ENCODE data around the gene DAPK1.

The DAPK1 gene

DNA sequence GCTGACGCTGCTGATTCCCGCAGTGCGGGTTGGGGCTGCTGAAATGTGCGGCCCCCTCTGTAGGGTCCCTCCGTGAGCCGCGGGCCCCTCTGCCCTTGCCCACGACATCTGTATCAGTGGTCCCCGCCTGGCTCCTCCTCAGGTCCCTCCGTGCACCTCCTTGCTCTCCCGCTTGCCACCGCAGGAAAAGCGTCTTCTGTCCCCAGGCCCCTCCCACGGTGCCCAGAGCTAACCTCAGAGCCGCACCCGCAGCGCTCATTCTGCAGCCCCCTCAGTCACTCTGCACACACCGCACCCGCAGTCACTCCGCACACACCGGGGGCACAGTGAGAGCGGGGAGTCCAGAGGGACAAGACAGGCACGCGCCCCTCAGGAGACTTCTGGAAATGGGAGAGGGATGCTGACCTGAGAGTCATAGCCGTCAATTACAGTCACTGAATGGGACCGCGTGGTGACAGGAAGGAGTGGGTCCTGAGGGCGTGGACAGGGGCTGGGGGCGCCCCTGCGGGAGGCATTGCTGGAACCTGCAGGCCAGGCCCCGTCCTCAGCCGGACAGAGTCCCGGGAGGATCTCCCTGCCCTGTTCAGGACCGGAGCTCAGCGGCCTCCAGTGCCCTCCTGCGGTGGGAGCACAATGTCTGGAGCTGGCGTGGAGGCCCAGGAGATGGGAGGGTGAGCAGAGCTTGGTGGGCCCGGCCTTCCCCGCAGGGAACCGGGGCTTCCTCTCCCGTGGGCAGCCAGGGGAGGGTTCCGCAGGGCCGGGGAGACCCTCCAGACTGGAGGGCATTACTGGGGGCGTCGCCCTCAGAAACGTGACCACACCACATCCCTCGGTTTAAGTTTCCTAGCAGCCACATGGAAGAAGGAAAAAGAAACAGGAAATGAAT lies 162.1 kb downstream of the DAPK1 start (continued):
- TF ChIP-seq ZBTB48 (tag by site-specific recombination; IDR thresholded peaks at IDR 0.05): no peak
- TF ChIP-seq, protein P1, sequence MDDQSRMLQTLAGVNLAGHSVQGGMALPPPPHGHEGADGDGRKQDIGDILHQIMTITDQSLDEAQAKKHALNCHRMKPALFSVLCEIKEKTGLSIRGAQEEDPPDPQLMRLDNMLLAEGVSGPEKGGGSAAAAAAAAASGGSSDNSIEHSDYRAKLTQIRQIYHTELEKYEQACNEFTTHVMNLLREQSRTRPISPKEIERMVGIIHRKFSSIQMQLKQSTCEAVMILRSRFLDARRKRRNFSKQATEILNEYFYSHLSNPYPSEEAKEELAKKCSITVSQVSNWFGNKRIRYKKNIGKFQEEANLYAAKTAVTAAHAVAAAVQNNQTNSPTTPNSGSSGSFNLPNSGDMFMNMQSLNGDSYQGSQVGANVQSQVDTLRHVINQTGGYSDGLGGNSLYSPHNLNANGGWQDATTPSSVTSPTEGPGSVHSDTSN (CRISPR knock-in tag; IDR thresholded peaks at IDR 0.05): no peak
- TF ChIP-seq, protein P2, sequence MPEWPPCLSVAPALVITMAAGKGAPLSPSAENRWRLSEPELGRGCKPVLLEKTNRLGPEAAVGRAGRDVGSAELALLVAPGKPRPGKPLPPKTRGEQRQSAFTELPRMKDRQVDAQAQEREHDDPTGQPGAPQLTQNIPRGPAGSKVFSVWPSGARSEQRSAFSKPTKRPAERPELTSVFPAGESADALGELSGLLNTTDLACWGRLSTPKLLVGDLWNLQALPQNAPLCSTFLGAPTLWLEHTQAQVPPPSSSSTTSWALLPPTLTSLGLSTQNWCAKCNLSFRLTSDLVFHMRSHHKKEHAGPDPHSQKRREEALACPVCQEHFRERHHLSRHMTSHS (tag by site-specific recombination; IDR thresholded peaks at IDR 0.05): no peak
- TF ChIP-seq ZSCAN23 (tag by site-specific recombination; IDR thresholded peaks at IDR 0.05): no peak
- TF ChIP-seq, protein P3, sequence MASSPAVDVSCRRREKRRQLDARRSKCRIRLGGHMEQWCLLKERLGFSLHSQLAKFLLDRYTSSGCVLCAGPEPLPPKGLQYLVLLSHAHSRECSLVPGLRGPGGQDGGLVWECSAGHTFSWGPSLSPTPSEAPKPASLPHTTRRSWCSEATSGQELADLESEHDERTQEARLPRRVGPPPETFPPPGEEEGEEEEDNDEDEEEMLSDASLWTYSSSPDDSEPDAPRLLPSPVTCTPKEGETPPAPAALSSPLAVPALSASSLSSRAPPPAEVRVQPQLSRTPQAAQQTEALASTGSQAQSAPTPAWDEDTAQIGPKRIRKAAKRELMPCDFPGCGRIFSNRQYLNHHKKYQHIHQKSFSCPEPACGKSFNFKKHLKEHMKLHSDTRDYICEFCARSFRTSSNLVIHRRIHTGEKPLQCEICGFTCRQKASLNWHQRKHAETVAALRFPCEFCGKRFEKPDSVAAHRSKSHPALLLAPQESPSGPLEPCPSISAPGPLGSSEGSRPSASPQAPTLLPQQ (tag by site-specific recombination; IDR thresholded peaks at IDR 0.05): no peak

DNA sequence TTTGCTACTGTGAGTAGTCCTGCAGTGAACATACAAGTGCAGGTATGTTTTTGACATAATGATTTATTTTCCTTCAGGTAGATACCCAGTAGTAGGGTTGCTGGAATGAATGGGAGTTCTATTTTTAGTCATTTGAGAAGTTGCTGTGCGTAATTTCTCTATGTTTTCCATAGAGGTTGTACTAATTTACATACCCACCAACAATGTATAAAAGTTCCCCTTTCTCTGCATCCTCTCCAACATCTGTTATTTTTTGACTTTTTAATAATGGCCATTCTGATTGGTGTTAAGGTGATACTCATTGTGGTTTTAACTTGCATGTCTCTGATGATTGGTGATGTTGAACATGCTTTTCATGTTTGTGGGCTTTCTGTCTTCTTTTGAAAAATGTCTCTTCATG lies 163.6 kb downstream of the DAPK1 start:
- H3K9me3 ChIP-seq (ENCODE audit: control insufficient read depth, insufficient read depth, low read depth, low read length): no peaks in the 10 kb centered on the region
- H3K36me3 ChIP-seq (ENCODE audit: control insufficient read depth in 2 of 2, insufficient read depth in 1 of 2, low read length in 2 of 2): peaks cover 0 to 42% of the 10 kb centered on the region in 2 experiments; a peak in 1 of 3 replicates
- TF ChIP-seq ZNF174 (tag by site-specific recombination; IDR thresholded peaks at IDR 0.05) (no peak), ZIC2 (tag by site-specific recombination; IDR thresholded peaks at IDR 0.05) (no peak), ZNF558 (tag by site-specific recombination; IDR thresholded peaks at IDR 0.05) (no peak), ZBTB1 (tag by site-specific recombination; IDR thresholded peaks at IDR 0.05) (no peak), HOXA7 (CRISPR knock-in tag; IDR thresholded peaks at IDR 0.05; ENCODE audit: borderline replicate concordance) (no peak), ZBTB48 (tag by site-specific recombination; IDR thresholded peaks at IDR 0.05) (no peak), ZNF791 (tag by site-specific recombination; IDR thresholded peaks at IDR 0.05) (no peak), OVOL3 (tag by site-specific recombination; IDR thresholded peaks at IDR 0.05) (no peak), ZNF114 (tag by site-specific recombination; IDR thresholded peaks at IDR 0.05) (no peak), ZNF670 (tag by site-specific recombination; IDR thresholded peaks at IDR 0.05; ENCODE audit: low read depth) (no peak)
- TF ChIP-seq, protein P4, sequence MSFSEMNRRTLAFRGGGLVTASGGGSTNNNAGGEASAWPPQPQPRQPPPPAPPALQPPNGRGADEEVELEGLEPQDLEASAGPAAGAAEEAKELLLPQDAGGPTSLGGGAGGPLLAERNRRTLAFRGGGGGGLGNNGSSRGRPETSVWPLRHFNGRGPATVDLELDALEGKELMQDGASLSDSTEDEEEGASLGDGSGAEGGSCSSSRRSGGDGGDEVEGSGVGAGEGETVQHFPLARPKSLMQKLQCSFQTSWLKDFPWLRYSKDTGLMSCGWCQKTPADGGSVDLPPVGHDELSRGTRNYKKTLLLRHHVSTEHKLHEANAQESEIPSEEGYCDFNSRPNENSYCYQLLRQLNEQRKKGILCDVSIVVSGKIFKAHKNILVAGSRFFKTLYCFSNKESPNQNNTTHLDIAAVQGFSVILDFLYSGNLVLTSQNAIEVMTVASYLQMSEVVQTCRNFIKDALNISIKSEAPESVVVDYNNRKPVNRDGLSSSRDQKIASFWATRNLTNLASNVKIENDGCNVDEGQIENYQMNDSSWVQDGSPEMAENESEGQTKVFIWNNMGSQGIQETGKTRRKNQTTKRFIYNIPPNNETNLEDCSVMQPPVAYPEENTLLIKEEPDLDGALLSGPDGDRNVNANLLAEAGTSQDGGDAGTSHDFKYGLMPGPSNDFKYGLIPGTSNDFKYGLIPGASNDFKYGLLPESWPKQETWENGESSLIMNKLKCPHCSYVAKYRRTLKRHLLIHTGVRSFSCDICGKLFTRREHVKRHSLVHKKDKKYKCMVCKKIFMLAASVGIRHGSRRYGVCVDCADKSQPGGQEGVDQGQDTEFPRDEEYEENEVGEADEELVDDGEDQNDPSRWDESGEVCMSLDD (tag by site-specific recombination; IDR thresholded peaks at IDR 0.05): no peak
- TF ChIP-seq, protein P5, sequence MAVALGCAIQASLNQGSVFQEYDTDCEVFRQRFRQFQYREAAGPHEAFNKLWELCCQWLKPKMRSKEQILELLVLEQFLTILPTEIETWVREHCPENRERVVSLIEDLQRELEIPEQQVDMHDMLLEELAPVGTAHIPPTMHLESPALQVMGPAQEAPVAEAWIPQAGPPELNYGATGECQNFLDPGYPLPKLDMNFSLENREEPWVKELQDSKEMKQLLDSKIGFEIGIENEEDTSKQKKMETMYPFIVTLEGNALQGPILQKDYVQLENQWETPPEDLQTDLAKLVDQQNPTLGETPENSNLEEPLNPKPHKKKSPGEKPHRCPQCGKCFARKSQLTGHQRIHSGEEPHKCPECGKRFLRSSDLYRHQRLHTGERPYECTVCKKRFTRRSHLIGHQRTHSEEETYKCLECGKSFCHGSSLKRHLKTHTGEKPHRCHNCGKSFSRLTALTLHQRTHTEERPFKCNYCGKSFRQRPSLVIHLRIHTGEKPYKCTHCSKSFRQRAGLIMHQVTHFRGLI (tag by site-specific recombination; IDR thresholded peaks at IDR 0.05): no peak
- TF ChIP-seq, protein P6, sequence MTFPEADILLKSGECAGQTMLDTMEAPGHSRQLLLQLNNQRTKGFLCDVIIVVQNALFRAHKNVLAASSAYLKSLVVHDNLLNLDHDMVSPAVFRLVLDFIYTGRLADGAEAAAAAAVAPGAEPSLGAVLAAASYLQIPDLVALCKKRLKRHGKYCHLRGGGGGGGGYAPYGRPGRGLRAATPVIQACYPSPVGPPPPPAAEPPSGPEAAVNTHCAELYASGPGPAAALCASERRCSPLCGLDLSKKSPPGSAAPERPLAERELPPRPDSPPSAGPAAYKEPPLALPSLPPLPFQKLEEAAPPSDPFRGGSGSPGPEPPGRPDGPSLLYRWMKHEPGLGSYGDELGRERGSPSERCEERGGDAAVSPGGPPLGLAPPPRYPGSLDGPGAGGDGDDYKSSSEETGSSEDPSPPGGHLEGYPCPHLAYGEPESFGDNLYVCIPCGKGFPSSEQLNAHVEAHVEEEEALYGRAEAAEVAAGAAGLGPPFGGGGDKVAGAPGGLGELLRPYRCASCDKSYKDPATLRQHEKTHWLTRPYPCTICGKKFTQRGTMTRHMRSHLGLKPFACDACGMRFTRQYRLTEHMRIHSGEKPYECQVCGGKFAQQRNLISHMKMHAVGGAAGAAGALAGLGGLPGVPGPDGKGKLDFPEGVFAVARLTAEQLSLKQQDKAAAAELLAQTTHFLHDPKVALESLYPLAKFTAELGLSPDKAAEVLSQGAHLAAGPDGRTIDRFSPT (tag by site-specific recombination; IDR thresholded peaks at IDR 0.05): no peak
- TF ChIP-seq, protein P7, sequence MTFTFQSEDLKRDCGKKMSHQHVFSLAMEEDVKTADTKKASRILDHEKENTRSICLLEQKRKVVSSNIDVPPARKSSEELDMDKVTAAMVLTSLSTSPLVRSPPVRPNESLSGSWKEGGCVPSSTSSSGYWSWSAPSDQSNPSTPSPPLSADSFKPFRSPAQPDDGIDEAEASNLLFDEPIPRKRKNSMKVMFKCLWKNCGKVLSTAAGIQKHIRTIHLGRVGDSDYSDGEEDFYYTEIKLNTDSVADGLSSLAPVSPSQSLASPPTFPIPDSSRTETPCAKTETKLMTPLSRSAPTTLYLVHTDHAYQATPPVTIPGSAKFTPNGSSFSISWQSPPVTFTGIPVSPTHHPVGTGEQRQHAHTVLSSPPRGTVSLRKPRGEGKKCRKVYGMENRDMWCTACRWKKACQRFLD (tag by site-specific recombination; IDR thresholded peaks at IDR 0.05): no peak
- peaks cover 3% of the 10 kb centered on the region; the same call in 1 of the 2 replicates for H3K4me1 ChIP-seq (ENCODE audit: control insufficient read depth, insufficient read depth, low read length)
- H3K27ac ChIP-seq (ENCODE audit: extremely low read depth, low read depth, low read length): no peak overlapping the region
- ChIA-PET POLR2A (no interaction called here), CTCF (interaction anchor here (0.7 kb wide), 1 partner anchor 26 kb away, joined by 3 read pairs; no protein-coding TSS in a partner anchor)
- no peak overlapping the region for H3K4me3 ChIP-seq (ENCODE audit: low read depth, low read length)
